ENCODE data around the gene RXFP2.

RXFP2 gene, protein sequence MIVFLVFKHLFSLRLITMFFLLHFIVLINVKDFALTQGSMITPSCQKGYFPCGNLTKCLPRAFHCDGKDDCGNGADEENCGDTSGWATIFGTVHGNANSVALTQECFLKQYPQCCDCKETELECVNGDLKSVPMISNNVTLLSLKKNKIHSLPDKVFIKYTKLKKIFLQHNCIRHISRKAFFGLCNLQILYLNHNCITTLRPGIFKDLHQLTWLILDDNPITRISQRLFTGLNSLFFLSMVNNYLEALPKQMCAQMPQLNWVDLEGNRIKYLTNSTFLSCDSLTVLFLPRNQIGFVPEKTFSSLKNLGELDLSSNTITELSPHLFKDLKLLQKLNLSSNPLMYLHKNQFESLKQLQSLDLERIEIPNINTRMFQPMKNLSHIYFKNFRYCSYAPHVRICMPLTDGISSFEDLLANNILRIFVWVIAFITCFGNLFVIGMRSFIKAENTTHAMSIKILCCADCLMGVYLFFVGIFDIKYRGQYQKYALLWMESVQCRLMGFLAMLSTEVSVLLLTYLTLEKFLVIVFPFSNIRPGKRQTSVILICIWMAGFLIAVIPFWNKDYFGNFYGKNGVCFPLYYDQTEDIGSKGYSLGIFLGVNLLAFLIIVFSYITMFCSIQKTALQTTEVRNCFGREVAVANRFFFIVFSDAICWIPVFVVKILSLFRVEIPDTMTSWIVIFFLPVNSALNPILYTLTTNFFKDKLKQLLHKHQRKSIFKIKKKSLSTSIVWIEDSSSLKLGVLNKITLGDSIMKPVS

GRCh38 chr13:31739226-31739625 lies at the start of gene RXFP2:
Gene RXFP2 (plus strand): TSS chr13:31739526. CDS start chr13:31739613, 87 bp downstream.
- no peak within 1 kb of the TSS for H3K4me3 ChIP-seq (ENCODE audit: control insufficient read depth, low read depth, low read length)
- no peak for DNase-seq (ENCODE audit: low read depth)
- TF ChIP-seq, protein P1, sequence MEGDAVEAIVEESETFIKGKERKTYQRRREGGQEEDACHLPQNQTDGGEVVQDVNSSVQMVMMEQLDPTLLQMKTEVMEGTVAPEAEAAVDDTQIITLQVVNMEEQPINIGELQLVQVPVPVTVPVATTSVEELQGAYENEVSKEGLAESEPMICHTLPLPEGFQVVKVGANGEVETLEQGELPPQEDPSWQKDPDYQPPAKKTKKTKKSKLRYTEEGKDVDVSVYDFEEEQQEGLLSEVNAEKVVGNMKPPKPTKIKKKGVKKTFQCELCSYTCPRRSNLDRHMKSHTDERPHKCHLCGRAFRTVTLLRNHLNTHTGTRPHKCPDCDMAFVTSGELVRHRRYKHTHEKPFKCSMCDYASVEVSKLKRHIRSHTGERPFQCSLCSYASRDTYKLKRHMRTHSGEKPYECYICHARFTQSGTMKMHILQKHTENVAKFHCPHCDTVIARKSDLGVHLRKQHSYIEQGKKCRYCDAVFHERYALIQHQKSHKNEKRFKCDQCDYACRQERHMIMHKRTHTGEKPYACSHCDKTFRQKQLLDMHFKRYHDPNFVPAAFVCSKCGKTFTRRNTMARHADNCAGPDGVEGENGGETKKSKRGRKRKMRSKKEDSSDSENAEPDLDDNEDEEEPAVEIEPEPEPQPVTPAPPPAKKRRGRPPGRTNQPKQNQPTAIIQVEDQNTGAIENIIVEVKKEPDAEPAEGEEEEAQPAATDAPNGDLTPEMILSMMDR (IDR thresholded peaks at IDR 0.05; ENCODE audit: control insufficient read depth, insufficient read depth, low read depth, low read length, missing control alignments), result no peak

DNA sequence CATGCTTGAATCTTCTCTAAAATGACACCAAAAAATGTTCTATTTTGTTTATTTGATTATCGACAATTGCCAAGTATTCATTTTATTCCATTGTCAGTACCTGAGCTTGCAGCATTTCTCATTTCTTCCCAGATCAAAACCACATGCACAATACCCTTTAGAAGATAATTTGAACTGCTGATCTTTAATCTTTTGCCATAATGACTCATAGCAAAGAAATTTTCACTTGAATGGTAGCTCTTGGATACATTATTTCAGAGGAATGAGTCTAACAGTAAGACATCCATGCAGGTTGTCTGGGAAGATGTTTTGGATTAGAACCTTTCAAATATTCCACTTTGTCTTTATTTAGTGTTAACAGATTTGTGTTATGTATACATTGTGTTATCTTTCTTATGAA lies 42.0 kb upstream of the RXFP2 start:
- TF ChIP-seq, protein P1 (IDR thresholded peaks at IDR 0.05; ENCODE audit: control insufficient read depth, insufficient read depth, low read depth, low read length, missing control alignments), result no peak
- no peak for DNase-seq (ENCODE audit: low read depth)
- H3K4me3 ChIP-seq (ENCODE audit: control insufficient read depth, low read depth, low read length), result no peak overlapping the region

- DNase-seq (ENCODE audit: low read depth), result no peak
- H3K4me3 ChIP-seq (ENCODE audit: control insufficient read depth, low read depth, low read length), result no peak overlapping the region
- TF ChIP-seq, protein P1 (IDR thresholded peaks at IDR 0.05; ENCODE audit: control insufficient read depth, insufficient read depth, low read depth, low read length, missing control alignments), result peak; percentile 32
Measured at GRCh38 chr13:31699650-31700049, 39.7 kb upstream of the RXFP2 start.

DNA sequence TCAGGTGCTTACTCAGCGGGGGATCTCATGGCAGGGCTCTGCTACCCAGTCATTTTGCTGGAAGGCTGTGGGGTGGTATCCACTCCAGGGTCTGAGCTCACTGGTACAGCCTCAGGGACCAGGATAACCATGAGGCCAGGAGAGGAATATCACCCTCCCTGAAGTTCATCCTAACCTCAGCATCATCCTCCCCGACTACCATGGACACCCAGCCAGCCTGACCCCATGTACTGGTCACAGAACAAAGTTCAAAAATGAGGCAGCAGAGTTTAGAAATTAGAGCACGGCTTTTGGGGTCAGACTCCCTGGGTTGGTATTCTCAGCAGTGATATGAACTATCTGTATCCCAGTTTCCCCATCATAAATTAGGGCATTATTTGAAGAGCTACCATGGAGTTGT lies 35.5 kb upstream of the RXFP2 start:
- TF ChIP-seq, protein P1 (IDR thresholded peaks at IDR 0.05; ENCODE audit: control insufficient read depth, insufficient read depth, low read depth, low read length, missing control alignments), result no peak

DNA sequence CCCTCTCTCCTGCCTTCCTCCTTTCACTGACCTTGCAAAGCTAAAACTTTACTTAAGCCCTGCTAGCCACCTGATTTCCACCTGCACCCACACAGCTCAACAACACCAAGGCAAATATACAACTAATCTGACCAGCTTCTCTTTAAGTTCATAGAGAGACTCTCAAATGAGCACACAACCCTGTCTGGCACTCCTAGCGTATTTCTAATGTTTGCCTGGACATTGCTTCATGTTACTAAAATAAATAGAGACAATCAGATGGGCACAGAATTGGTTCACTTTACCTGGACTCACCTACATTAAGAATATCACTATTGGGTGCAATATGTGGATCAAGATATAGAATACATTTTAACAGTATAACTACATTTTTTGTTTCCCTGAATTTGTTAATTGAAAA lies 33.2 kb upstream of the RXFP2 start:
- no peak for DNase-seq (ENCODE audit: low read depth)
- H3K4me3 ChIP-seq (ENCODE audit: control insufficient read depth, low read depth, low read length), result no peak overlapping the region
- TF ChIP-seq, protein P1 (IDR thresholded peaks at IDR 0.05; ENCODE audit: control insufficient read depth, insufficient read depth, low read depth, low read length, missing control alignments), result no peak

More for the DNA sequence above, 35.5 kb upstream of the RXFP2 start:
- no peak overlapping the region for H3K4me3 ChIP-seq (ENCODE audit: control insufficient read depth, low read depth, low read length)
- DNase-seq (ENCODE audit: low read depth), result no peak

DNA sequence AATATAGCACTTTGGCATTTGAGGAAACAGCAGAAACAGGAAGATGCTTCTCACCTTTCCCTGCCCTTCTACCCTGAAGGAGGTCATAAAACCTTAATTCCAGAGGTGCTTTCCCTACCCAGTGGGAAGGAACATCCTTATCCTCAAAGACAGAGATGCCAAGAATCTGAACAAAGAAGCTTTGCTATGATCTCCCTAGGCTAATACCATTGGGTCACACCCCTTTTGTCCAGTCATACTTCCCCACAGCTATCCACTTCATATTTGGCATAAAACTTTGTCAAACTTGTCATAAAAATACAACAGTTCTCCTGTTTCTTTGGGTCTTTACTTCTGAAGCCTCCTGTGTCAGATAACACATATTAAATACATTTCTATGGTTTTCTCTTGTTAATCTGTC lies 21.7 kb upstream of the RXFP2 start:
- TF ChIP-seq, protein P1 (IDR thresholded peaks at IDR 0.05; ENCODE audit: control insufficient read depth, insufficient read depth, low read depth, low read length, missing control alignments), result no peak
- DNase-seq (ENCODE audit: low read depth), result no peak

More for the DNA sequence above, 21.7 kb upstream of the RXFP2 start:
- no peak overlapping the region for H3K4me3 ChIP-seq (ENCODE audit: control insufficient read depth, low read depth, low read length)
